Measurements from ENCODE around the gene LMO7. TPM values are rescaled to one million over a fixed set of nuclear protein-coding genes. Genes with fewer than 3 reads are reported as not detected.

Gene LMO7
- total and polyA plus RNA-seq, 2 of the 13 experiments (the other 11 are each of a cell fraction or from before 2014, with no cell fraction given), result 34.0 to 121 TPM

- TF ChIP-seq TAF15 (IDR thresholded peaks at IDR 0.05; ENCODE audit: low read depth, low read length, poor library complexity, severe bottlenecking) (no peak), ZFX (CRISPR knock-in tag; IDR thresholded peaks at IDR 0.05; ENCODE audit: low read depth) (no peak), DNMT3B (CRISPR knock-in tag; conservative IDR thresholded peaks at IDR 0.05) (0 out of 2 replicates have a peak, but pooled peaks have one; percentile 72), AKAP8 (CRISPR knock-in tag; IDR thresholded peaks at IDR 0.05) (no peak), ZNF367 (CRISPR knock-in tag; IDR thresholded peaks at IDR 0.05; ENCODE audit: borderline replicate concordance) (no peak), MXD1 (CRISPR knock-in tag; IDR thresholded peaks at IDR 0.05) (no peak), NFE2L1 (CRISPR knock-in tag; IDR thresholded peaks at IDR 0.05; ENCODE audit: borderline replicate concordance) (no peak), U2AF1 (optimal IDR thresholded peaks at IDR 0.05; ENCODE audit: low read depth, low read length) (no peak), ZFP36L2 (CRISPR knock-in tag; IDR thresholded peaks at IDR 0.05) (no peak), NCOA1 (CRISPR knock-in tag; IDR thresholded peaks at IDR 0.05) (no peak), ZNF414 (CRISPR knock-in tag; IDR thresholded peaks at IDR 0.05) (0 out of 2 replicates have a peak, but pooled peaks have one; percentile 28), RXRB (CRISPR knock-in tag; IDR thresholded peaks at IDR 0.05; ENCODE audit: borderline replicate concordance) (peak; percentile 78; the same call in 1 of the 2 replicates), SRF (IDR thresholded peaks at IDR 0.05; ENCODE audit: low read depth, low read length) (no peak), ATF7-NPFF (CRISPR knock-in tag; IDR thresholded peaks at IDR 0.05; ENCODE audit: low read depth) (no peak), BRCA1 (CRISPR knock-in tag; IDR thresholded peaks at IDR 0.05) (no peak), SAFB2 (CRISPR knock-in tag; IDR thresholded peaks at IDR 0.05; ENCODE audit: borderline replicate concordance, low read depth) (no peak), ZNF180 (CRISPR knock-in tag; IDR thresholded peaks at IDR 0.05; ENCODE audit: borderline replicate concordance, low read depth) (no peak)
- TF ChIP-seq, protein P1, sequence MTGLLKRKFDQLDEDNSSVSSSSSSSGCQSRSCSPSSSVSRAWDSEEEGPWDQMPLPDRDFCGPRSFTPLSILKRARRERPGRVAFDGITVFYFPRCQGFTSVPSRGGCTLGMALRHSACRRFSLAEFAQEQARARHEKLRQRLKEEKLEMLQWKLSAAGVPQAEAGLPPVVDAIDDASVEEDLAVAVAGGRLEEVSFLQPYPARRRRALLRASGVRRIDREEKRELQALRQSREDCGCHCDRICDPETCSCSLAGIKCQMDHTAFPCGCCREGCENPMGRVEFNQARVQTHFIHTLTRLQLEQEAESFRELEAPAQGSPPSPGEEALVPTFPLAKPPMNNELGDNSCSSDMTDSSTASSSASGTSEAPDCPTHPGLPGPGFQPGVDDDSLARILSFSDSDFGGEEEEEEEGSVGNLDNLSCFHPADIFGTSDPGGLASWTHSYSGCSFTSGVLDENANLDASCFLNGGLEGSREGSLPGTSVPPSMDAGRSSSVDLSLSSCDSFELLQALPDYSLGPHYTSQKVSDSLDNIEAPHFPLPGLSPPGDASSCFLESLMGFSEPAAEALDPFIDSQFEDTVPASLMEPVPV (CRISPR knock-in tag; IDR thresholded peaks at IDR 0.05), result 0 out of 2 replicates have a peak, but pooled peaks have one; percentile 64
- TF ChIP-seq, protein P2, sequence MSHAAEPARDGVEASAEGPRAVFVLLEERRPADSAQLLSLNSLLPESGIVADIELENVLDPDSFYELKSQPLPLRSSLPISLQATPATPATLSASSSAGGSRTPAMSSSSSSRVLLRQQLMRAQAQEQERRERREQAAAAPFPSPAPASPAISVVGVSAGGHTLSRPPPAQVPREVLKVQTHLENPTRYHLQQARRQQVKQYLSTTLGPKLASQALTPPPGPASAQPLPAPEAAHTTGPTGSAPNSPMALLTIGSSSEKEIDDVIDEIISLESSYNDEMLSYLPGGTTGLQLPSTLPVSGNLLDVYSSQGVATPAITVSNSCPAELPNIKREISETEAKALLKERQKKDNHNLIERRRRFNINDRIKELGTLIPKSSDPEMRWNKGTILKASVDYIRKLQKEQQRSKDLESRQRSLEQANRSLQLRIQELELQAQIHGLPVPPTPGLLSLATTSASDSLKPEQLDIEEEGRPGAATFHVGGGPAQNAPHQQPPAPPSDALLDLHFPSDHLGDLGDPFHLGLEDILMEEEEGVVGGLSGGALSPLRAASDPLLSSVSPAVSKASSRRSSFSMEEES (CRISPR knock-in tag; IDR thresholded peaks at IDR 0.05), result peak; percentile 52
- TF ChIP-seq, protein P3, sequence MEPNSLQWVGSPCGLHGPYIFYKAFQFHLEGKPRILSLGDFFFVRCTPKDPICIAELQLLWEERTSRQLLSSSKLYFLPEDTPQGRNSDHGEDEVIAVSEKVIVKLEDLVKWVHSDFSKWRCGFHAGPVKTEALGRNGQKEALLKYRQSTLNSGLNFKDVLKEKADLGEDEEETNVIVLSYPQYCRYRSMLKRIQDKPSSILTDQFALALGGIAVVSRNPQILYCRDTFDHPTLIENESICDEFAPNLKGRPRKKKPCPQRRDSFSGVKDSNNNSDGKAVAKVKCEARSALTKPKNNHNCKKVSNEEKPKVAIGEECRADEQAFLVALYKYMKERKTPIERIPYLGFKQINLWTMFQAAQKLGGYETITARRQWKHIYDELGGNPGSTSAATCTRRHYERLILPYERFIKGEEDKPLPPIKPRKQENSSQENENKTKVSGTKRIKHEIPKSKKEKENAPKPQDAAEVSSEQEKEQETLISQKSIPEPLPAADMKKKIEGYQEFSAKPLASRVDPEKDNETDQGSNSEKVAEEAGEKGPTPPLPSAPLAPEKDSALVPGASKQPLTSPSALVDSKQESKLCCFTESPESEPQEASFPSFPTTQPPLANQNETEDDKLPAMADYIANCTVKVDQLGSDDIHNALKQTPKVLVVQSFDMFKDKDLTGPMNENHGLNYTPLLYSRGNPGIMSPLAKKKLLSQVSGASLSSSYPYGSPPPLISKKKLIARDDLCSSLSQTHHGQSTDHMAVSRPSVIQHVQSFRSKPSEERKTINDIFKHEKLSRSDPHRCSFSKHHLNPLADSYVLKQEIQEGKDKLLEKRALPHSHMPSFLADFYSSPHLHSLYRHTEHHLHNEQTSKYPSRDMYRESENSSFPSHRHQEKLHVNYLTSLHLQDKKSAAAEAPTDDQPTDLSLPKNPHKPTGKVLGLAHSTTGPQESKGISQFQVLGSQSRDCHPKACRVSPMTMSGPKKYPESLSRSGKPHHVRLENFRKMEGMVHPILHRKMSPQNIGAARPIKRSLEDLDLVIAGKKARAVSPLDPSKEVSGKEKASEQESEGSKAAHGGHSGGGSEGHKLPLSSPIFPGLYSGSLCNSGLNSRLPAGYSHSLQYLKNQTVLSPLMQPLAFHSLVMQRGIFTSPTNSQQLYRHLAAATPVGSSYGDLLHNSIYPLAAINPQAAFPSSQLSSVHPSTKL (CRISPR knock-in tag; IDR thresholded peaks at IDR 0.05), result peak; percentile 96
These were observed 124.2 kb downstream of the LMO7 start (continued) for GRCh38 chr13:75760131-75761021.

Data from HepG2 (cell line).